Esophagus muscularis mucosa (tissue), 4 donors: ENCODE data around the gene GALNT13. TPM values are rescaled to one million over a fixed set of nuclear protein-coding genes. Genes with fewer than 3 reads are reported as not detected.

ENCODE experiments used
- DNase-seq: peaks from one replicate; pipeline ENCODE4 v3.0.0-alpha.2; 2017; ENCODE audit errors: extremely low spot score
- H3K27ac ChIP-seq, 4 donors: fragments of 200-600 bp; sonication (generic); replicated peaks in 1 of 4; 1 replicate in 3 of 4; 2 replicates in 1 of 4; pipeline ENCODE4 v1.5.1; 2016 to 2019; ENCODE audit warnings: mild to moderate bottlenecking in 1 of 4
- H3K27me3 ChIP-seq, 4 donors: fragments of 200-600 bp; sonication (generic); one replicate each; pipeline versions ENCODE4 v1.5.1 to v1.6.0; 2016 to 2019
- H3K36me3 ChIP-seq, 4 donors: fragments of 200-600 bp; sonication (generic); one replicate each; pipeline ENCODE4 v1.5.1; 2016 to 2019
- H3K4me1 ChIP-seq, 4 donors: fragments of 200-600 bp; sonication (generic); one replicate each; pipeline ENCODE4 v1.5.1; 2016 to 2019
- H3K4me3 ChIP-seq, 4 donors: fragments of 200-600 bp; sonication (generic); 1 replicate in 2 of 4; 2 replicates in 2 of 4; pipeline ENCODE4 v1.5.1; 2016 to 2019; ENCODE audit warnings: mild to moderate bottlenecking in 4 of 4, moderate library complexity in 1 of 4
- H3K9me3 ChIP-seq, 4 donors: fragments of 200-600 bp; sonication (generic); 1 replicate in 3 of 4; 2 replicates in 1 of 4; pipeline ENCODE4 v1.5.1; 2016 to 2019
- EP300 ChIP-seq: sonication (generic); formaldehyde crosslinking; IDR thresholded peaks from one replicate; pipeline ENCODE4 v1.6.1; 2017; ENCODE audit warnings: antibody characterized with exemption
- POLR2A ChIP-seq: fragments of 450-650 bp; IDR thresholded peaks from one replicate; pipeline ENCODE4 v1.6.1; 2017; ENCODE audit warnings: antibody characterized with exemption, moderate library complexity, mild to moderate bottlenecking, low read depth
- POLR2AphosphoS5 ChIP-seq, 2 donors: sonication (generic); formaldehyde crosslinking; IDR thresholded peaks; one replicate each; pipeline ENCODE4 v1.6.1; 2017; ENCODE audit warnings: antibody characterized with exemption in 2 of 2
- WGBS: methylation state at CpG from one replicate; pipeline ENCODE4 v1.1.5; 2018; 5-methylcytosine and 5-hydroxymethylcytosine counted together
- intact Hi-C: fragments of 100-400 bp; cut with DNase I; formaldehyde crosslinking; loops from one replicate; pipeline ENCODE4 v1.15.1; 2023
- total RNA-seq, 4 donors: library from RNA; depleted of rRNA; stranded (reverse); fragments of >200 nt; gene quantifications; one replicate each; pipeline versions ENCODE4 v1.1.0 to v1.2.1, GENCODE V29; 2016
- TF ChIP-seq, protein P1 (sequence below), 3 experiments: fragments of 200-600 bp in 2 of 3; fragments of 450-650 bp in 1 of 3; sonication (generic) in 2 of 3; IDR thresholded peaks; one replicate each; pipeline ENCODE4 v1.5.1; 2017 to 2019; ENCODE audit warnings: antibody characterized with exemption in 3 of 3, mild to moderate bottlenecking in 2 of 3, moderate library complexity in 1 of 3

GALNT13 gene
- total RNA-seq, 4 donors from 2014 or later = 0.34 to 0.50 (median 0.40) TPM

DNA sequence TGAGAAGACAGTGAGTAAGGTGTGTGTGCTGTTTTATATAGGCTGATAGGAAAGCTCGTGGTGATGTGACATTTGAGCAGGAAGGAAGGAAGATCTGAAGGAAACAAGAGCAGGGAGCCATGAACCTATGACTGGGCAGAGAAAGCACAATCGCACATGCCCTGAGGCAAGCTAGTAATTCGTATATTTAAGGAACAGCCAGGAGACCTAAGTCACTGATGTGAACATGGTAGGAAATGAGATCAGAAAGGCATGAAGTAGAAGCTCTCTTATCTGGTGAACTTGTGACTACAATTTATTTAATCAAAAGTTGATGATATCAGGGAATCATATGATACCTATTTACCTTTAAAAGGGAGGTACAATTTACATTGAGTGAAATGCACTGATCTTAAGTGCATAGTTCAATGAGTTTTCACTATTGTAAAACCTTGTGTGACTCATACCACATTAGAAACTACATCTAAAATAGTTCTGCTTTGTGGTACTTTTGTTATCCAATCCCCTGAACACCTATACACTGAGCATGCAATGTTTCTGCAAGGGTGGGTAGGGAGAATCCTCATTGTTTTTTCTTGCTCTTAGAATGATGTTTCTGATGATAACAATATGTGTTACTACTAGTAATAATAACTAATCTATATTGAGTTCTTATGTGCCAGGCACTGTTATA lies 67.5 kb downstream of the GALNT13 start:
- H3K27me3 ChIP-seq = no peaks in the 10 kb centered on the region
- H3K36me3 ChIP-seq = no peaks in the 10 kb centered on the region
- 65% methylated on average over 3 of the region's 3 CpGs for WGBS
- no peaks in the 10 kb centered on the region for H3K9me3 ChIP-seq
- no peaks in the 10 kb centered on the region for H3K4me1 ChIP-seq
- H3K4me3 ChIP-seq = no peak overlapping the region
- intact Hi-C loops = no loop called here
- H3K27ac ChIP-seq = no peak overlapping the region
- DNase-seq = no peak
- TF ChIP-seq POLR2AphosphoS5 (IDR thresholded peaks at IDR 0.05) (no peak), EP300 (no peak), POLR2A (no peak)
- TF ChIP-seq, protein P1, sequence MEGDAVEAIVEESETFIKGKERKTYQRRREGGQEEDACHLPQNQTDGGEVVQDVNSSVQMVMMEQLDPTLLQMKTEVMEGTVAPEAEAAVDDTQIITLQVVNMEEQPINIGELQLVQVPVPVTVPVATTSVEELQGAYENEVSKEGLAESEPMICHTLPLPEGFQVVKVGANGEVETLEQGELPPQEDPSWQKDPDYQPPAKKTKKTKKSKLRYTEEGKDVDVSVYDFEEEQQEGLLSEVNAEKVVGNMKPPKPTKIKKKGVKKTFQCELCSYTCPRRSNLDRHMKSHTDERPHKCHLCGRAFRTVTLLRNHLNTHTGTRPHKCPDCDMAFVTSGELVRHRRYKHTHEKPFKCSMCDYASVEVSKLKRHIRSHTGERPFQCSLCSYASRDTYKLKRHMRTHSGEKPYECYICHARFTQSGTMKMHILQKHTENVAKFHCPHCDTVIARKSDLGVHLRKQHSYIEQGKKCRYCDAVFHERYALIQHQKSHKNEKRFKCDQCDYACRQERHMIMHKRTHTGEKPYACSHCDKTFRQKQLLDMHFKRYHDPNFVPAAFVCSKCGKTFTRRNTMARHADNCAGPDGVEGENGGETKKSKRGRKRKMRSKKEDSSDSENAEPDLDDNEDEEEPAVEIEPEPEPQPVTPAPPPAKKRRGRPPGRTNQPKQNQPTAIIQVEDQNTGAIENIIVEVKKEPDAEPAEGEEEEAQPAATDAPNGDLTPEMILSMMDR (IDR thresholded peaks at IDR 0.05) = no peak

DNA sequence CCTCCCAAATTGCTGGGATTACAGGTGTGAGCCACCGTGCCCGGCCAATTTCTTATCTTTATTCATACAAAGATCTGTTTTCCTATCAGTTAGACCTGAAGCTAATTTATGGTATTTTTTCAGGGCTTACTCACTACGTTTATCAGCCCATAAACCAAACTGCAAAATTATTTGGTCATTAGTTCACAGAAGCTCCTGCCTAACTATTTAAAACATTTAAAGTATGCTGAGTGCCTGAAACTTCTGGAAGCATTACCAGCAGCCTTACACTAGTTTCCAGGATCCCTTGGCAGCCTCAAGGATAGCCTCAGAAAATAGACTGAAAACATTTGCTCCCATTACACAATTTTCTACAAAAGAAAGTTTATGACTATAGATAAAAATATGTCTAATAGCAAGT lies 68.8 kb downstream of the GALNT13 start:
- TF ChIP-seq POLR2AphosphoS5 (IDR thresholded peaks at IDR 0.05) = no peak
- TF ChIP-seq, protein P1 (IDR thresholded peaks at IDR 0.05) = no peak
- no peak for TF ChIP-seq POLR2A
- no peak for TF ChIP-seq EP300
- Histone ChIP-seq H3K27me3 (no peaks in the 10 kb centered on the region), H3K4me3 (no peak overlapping the region), H3K36me3 (no peaks in the 10 kb centered on the region), H3K9me3 (no peaks in the 10 kb centered on the region), H3K4me1 (no peaks in the 10 kb centered on the region), H3K27ac (no peak overlapping the region)
- intact Hi-C loops = no loop called here
- DNase-seq = no peak
- 35% methylated on average over 3 of the region's 3 CpGs for WGBS

DNA sequence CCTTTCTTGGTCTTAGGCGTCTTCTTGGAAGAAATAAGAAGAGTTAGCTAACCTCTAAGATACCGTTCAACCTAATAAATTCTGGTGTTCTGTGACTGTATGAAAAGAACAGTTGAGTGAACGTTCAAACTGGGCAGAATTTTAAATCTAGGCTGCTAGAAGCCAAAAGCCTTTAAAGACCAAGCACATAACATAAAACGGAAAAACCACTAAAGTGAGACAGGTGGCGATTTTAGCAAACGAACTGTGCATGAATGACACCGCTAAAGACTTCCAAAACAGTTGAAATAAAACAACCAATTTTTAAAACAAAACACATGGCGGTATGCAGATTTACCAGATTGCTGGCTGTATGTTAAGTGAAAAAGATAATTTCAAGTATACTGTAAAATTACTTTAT lies 73.1 kb downstream of the GALNT13 start:
- no peak for TF ChIP-seq EP300
- TF ChIP-seq, protein P1 (IDR thresholded peaks at IDR 0.05) = no peak
- no peak for TF ChIP-seq POLR2A
- TF ChIP-seq POLR2AphosphoS5 (IDR thresholded peaks at IDR 0.05) = no peak
- WGBS = 82% methylated on average over 8 of the region's 8 CpGs

DNA sequence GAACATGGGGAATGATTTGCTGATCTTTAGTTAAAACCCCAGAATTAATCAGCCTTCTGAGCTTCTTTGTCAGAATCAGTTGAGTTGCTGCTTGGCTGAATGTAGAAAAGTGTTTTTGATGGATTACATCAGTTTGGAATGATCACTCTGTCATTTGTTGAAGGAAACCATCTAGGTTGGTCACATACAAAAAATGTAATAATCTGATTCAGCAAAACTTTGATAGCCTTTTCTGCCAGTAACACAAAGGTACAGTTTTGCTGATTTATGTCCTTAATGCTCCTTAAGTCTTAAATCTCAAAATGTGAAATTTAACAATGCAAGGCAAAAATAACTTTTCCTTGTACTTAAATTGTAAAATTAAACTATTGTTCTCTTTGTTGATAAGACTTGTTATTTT lies 74.3 kb downstream of the GALNT13 start:
- TF ChIP-seq EP300 = no peak
- TF ChIP-seq, protein P1 (IDR thresholded peaks at IDR 0.05) = no peak
- no peak for TF ChIP-seq POLR2A
- TF ChIP-seq POLR2AphosphoS5 (IDR thresholded peaks at IDR 0.05) = no peak
- H3K4me1 ChIP-seq = no peaks in the 10 kb centered on the region
- no peaks in the 10 kb centered on the region for H3K27me3 ChIP-seq
- intact Hi-C loops = no loop called here
- H3K9me3 ChIP-seq = peaks cover 0 to 5% (median 0%) of the 10 kb centered on the region in 4 donors
- H3K27ac ChIP-seq = no peak overlapping the region
- no peaks in the 10 kb centered on the region for H3K36me3 ChIP-seq
- DNase-seq = no peak
- H3K4me3 ChIP-seq = no peak overlapping the region

More for the DNA sequence above, 73.1 kb downstream of the GALNT13 start:
- H3K27me3 ChIP-seq = no peaks in the 10 kb centered on the region
- H3K36me3 ChIP-seq = no peaks in the 10 kb centered on the region
- H3K4me3 ChIP-seq = no peak overlapping the region
- H3K4me1 ChIP-seq = no peaks in the 10 kb centered on the region
- no peak overlapping the region for H3K27ac ChIP-seq
- intact Hi-C loops = no loop called here
- peaks cover 0 to 5% (median 0%) of the 10 kb centered on the region in 4 donors for H3K9me3 ChIP-seq
- DNase-seq = no peak

DNA sequence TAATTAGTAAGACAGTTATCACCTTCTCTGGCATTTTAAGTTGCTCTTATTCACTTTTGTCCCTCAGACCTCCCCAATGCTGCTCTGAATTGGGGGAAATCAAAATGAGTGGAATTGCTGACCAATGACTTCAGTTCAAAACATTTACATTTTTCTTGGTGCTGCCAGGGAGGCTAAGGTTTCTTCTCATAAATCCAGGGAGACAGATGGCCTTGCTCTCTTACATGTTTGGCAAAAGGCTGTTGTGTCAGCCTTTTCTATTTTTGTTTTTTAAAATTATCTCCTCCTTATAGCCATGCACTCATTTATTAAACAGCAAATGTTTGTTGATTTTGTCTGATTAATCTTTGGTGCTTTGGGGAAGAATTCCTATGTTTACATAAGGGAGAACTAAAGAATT lies 82.0 kb downstream of the GALNT13 start:
- H3K9me3 ChIP-seq = no peaks in the 10 kb centered on the region
- DNase-seq = no peak
- H3K4me3 ChIP-seq = no peak overlapping the region
- H3K27ac ChIP-seq = no peak overlapping the region
- H3K36me3 ChIP-seq = no peaks in the 10 kb centered on the region
- intact Hi-C loops = no loop called here
- H3K27me3 ChIP-seq = no peaks in the 10 kb centered on the region
- no peak for TF ChIP-seq EP300
- TF ChIP-seq, protein P1 (IDR thresholded peaks at IDR 0.05) = no peak
- no peaks in the 10 kb centered on the region for H3K4me1 ChIP-seq
